Inflammatory macrophage treated with lipopolysaccharide for 1 hour (primary cell): ENCODE data around the gene ANK3.

Experiments used
- DNase-seq, 2 donors: peaks; one replicate each; pipeline ENCODE4 v3.0.0-alpha.2; 2020 to 2022

Gene ANK3

GRCh38 chr10:60209874-60210570 is 179.7 kb downstream of the ANK3 start:
- no peak for DNase-seq

GRCh38 chr10:60208676-60209269 is 180.9 kb downstream of the ANK3 start:
- DNase-seq, result peak in 1 of 2 donors; percentile 40

GRCh38 chr10:60207894-60208293 is 181.8 kb downstream of the ANK3 start:
- no peak for DNase-seq

- no peak for DNase-seq
Observed at GRCh38 chr10:60206735-60207134, 182.9 kb downstream of the ANK3 start.

GRCh38 chr10:60205741-60206140 is 183.9 kb downstream of the ANK3 start:
- DNase-seq, result no peak

GRCh38 chr10:60203993-60204618 is 185.6 kb downstream of the ANK3 start:
- DNase-seq, result peak; percentile 24 to 67

GRCh38 chr10:60200682-60201053 is 189.0 kb downstream of the ANK3 start:
- DNase-seq, result no peak

GRCh38 chr10:60200012-60200681 is 189.5 kb downstream of the ANK3 start:
- DNase-seq, result no peak

- no peak for DNase-seq
Observed at GRCh38 chr10:60197206-60197605, 192.5 kb downstream of the ANK3 start.

GRCh38 chr10:60194421-60194820 is 195.3 kb downstream of the ANK3 start:
- no peak for DNase-seq

GRCh38 chr10:60192946-60193345 is 196.7 kb downstream of the ANK3 start:
- DNase-seq, result no peak

GRCh38 chr10:60189861-60190475 is 199.7 kb downstream of the ANK3 start:
- DNase-seq, result no peak

GRCh38 chr10:60188548-60188947 is 201.1 kb downstream of the ANK3 start:
- DNase-seq, result no peak

- no peak for DNase-seq
Observed at GRCh38 chr10:60187691-60188090, 202.0 kb downstream of the ANK3 start.

GRCh38 chr10:60186315-60187071 is 203.2 kb downstream of the ANK3 start:
- no peak for DNase-seq

GRCh38 chr10:60185421-60185820 is 204.3 kb downstream of the ANK3 start:
- DNase-seq, result peak in 1 of 2 donors; percentile 6

GRCh38 chr10:60182691-60183090 is 207.0 kb downstream of the ANK3 start:
- no peak for DNase-seq

- no peak for DNase-seq
Observed at GRCh38 chr10:60176925-60177324, 212.8 kb downstream of the ANK3 start.

- no peak for DNase-seq
Observed at GRCh38 chr10:60175441-60175971, 214.2 kb downstream of the ANK3 start.

GRCh38 chr10:60172363-60172990 is 217.2 kb downstream of the ANK3 start:
- no peak for DNase-seq

- no peak for DNase-seq
Observed at GRCh38 chr10:60171436-60172013, 218.2 kb downstream of the ANK3 start.
